Coronary artery (tissue), 2 donors: ENCODE data around the gene IFITM5.
"Not testable (repeated sequence)": the region's sequence is repeated elsewhere in the genome, so short reads cannot be mapped to it uniquely, and the experiment has no call there.

Experiments used
- DNase-seq: peaks from one replicate; pipeline ENCODE4 v3.0.0-alpha.2; 2017; ENCODE audit warnings: low spot score
- H3K27ac ChIP-seq, 2 donors: fragments of 200-600 bp; sonication (generic); one replicate each; pipeline ENCODE4 v1.5.1; 2016 to 2019
- H3K4me3 ChIP-seq: fragments of 200-600 bp; sonication (generic); 2 replicates; pipeline ENCODE4 v1.5.1; 2016; ENCODE audit warnings: mild to moderate bottlenecking, moderate library complexity
- CTCF ChIP-seq: fragments of 200-600 bp; sonication (generic); IDR thresholded peaks from one replicate; pipeline ENCODE4 v1.5.1; 2019; ENCODE audit warnings: antibody characterized with exemption

IFITM5 gene

GRCh38 chr11:270451-271318, 28.6 kb downstream of the IFITM5 start:
- TF ChIP-seq CTCF = no peak

DNA sequence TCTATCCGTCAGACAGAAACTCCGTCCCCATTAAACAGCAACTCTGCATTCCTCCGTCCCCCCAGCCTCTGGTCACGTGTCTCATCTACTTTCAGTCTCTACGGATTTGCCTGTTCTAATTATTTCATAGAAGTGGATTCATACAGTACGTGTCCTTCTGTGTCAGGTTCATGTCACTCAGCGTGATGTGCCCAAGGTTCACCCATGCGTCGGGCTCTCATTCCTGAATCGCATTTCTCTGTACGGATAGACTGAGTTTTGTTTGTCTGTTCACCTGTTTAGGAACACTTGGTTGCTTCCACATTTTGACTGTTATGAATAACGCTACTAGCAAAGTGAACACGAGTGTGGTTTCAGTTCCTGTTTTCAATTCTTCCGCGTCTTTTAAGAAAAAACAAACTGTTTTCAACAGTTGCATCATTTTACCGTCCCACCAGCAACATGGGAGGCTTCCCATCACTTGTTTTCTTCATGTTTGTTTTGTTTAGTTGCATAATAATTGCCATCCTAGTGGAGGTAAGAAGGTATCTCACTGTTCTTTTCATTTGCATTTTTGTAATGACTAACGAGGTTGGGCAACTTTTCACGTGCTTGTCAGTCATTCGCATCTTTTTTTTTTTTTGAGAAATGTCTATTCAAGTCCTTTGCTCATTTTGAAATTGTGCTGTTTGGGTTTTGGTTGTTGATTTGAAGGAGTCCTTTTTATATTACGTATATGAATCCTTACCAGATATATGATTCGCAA, 30.0 kb downstream of the IFITM5 start:
- DNase-seq = no peak
- H3K27ac ChIP-seq = peak overlapping the region in 1 of 2 donors; percentile 83
- TF ChIP-seq CTCF = no peak
- H3K4me3 ChIP-seq = peak overlapping the region; percentile 16

More at GRCh38 chr11:270451-271318, 28.6 kb downstream of the IFITM5 start:
- DNase-seq = no peak
- Histone ChIP-seq H3K27ac (peak overlapping the region in 1 of 2 donors; percentile 56), H3K4me3 (no peak overlapping the region)

GRCh38 chr11:268716-269145, 30.6 kb downstream of the IFITM5 start:
- peak overlapping the region in 1 of 2 donors; percentile 83 for H3K27ac ChIP-seq
- not testable (repeated sequence) for DNase-seq
- H3K4me3 ChIP-seq = peak overlapping the region; percentile 61

DNA sequence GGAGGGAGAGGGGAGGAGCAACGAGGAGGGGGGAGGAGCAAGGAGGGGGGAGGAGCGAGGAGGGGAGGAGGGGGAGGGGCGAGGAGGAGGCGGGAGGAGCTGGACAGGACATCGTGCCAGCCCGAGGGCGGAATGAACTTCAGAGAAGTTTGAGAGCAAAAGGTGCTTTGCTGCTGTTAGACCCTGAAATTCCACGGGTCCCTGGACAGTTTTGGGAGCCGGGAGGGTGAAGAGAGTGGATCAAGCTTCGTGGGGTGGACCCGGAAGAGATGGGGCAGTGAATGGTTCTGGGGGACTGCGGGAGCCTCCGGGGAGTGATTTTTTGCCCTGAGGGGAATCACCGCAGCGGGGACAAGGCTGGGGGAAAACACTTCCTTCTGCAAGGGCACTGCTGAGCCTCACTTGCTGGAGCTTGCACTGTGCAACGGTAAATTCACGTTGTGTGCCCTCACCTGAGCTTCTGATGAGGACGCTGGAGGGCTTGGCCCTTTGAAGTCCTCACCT, 31.8 kb downstream of the IFITM5 start:
- DNase-seq = no peak
- H3K27ac ChIP-seq = peak overlapping the region; percentile 42 to 83
- TF ChIP-seq CTCF = no peak

DNA sequence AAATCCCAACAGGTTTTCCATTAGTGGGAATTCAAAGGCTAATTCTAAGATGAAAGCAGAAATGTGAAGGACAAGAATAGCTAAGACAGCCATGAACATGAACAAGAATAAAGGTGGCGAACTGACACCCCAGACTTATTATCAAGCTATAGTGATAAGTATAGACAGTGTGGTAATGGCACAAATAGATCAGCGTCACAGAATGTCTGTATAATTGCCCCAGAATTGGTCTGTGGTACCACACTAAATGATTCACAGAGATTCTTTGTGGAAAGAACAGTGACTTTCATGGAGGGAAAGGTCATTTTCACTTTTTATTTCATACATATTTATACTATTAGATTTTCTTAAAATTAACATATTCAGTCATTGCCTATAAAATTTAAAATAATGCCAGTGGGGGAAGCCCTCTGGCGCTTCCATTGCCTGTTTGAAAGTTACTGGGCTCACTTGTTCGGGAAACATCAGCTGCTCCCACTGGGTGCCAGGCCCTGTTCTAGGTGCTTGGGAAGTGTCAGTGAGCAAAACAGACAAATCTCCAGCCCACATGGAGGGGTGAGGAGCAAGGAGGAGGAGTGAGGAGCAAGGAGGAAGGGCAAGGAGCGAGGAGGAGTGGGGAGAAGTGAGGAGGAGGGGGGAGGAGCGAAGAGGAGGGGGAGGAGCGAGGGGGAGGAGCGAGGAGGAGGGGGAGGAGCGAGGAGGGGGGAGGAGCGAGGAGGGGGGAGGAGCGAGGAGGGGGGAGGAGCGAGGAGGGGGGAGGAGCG, 32.5 kb downstream of the IFITM5 start:
- DNase-seq = no peak
- Histone ChIP-seq H3K4me3 (no peak overlapping the region), H3K27ac (no peak overlapping the region)
- TF ChIP-seq CTCF = no peak

More for the DNA sequence above, 31.8 kb downstream of the IFITM5 start:
- peak overlapping the region; percentile 61 for H3K4me3 ChIP-seq

- no peak overlapping the region for H3K27ac ChIP-seq
- DNase-seq = no peak
- H3K4me3 ChIP-seq = no peak overlapping the region
- no peak for TF ChIP-seq CTCF
These were observed 37.7 kb downstream of the IFITM5 start for GRCh38 chr11:261624-262023.

DNA sequence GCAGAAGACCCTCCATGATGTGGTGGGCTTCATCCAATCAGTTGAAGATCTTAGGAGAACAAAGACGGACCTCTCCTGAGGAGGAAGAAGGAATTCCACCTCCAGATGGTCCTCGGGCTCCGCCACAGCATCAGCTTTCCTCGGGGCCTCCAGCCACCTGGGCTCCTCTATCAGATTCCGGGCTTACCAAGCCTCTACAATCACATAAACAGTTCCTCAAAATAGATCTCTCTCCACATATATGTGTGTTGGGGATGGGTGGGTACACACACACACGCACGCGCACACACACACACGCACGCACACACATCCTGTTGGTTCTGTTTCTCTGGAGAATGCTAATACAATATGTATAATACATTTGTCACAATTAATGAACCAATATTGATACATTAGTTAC, 39.9 kb downstream of the IFITM5 start:
- no peak overlapping the region for H3K4me3 ChIP-seq
- no peak overlapping the region for H3K27ac ChIP-seq
- DNase-seq = no peak

More for the DNA sequence above, 39.9 kb downstream of the IFITM5 start:
- no peak for TF ChIP-seq CTCF
